HG02571 (cell line): Measurements from ENCODE around the gene ZXDC.

Source experiments
- ATAC-seq: cut with Tn5 transposase; IDR thresholded peaks from one replicate; pipeline ENCODE4 v1.9.1; 2021; ENCODE audit warnings: mild to moderate bottlenecking, moderate library complexity; ENCODE audit not compliant: unreplicated experiment

Gene ZXDC

DNA sequence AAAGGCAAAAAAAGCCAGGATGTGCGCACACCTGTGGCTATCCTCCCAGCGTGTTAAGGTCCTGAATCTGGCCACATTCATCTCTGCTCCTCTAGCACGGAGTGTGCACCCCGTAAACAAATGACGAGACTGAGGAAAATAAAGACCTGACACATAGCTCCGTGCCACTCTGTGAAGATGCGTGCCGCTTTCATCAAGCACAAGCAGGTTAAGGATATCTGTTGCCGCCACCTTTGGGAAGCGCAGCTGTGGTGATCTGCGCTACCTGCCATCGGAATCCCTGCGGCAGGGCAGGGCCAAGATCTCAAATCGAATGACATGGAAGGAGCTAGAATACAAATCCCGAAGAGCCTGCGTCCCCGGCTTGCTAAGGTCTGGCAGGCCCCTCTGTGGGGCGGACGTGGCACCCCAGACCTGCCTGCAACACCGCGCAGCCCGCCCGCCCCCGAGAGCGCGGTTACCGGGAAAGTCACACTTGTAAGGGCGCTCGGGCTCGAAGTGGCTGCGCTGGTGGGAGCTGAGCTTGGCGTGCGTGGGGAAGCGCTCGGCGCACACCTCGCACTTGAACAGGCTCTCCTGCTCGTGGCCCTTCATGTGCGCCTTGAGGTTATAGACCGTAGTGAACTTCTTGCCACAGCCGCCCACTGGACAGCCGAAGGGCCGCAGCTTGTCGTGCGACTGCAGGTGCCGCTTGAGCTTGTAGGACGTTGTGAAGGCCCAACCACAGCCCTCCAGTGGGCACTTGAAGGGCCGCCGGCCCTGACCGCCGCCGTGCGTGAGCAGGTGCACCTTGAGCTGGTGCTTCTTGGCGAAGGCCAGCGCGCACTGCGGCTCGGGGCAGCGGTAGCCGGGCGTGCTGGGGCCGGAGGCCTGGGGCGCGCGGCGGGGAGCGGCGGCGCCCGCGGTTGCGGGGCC, 936 bp downstream of the ZXDC start:
- peak; percentile 16 for ATAC-seq

DNA sequence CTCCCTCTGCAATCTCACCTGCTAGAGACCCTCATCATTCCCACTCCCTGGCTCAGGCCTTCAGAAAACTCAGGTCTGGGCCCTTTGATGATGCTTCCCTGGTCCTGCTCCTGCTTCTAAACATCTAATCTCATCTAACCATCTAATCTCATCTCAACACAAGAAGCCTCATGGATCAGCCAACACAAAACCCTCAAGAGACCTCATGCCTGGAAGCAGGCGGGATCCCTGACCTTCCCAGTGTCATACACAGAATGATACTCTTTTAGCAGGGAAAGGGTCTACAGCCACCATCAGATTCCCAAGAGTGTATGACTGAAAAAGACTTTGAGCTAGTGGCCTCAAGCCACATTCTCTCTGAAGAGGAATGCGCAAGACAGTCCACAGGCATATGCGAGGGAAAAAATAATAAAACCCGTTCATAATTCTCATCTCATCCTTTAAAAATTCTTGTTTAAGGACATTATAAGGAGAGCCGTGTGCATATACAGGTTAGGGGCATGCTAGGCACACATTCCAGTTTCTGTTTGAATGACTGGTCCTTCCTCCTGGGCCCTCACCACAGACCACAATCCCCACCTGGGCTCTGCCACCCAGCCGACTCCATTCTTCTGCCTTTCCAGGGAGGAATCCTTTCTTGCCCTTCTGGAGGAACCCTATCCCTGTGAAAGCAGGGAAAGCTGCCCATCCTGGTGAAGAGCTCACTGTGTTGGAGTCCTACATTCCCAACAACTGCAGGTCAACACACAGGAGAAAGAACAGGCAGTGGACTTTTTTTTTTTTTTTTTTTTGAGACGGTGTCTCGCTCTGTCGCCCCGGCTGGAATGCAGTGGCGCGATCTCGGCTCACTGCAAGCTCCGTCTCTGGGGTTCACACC, 2.2 kb downstream of the ZXDC start:
- ATAC-seq, result no peak

- no peak for ATAC-seq
These were observed 3.2 kb downstream of the ZXDC start for GRCh38 chr3:126472277-126473006.

- no peak for ATAC-seq
These were observed 6.2 kb downstream of the ZXDC start for GRCh38 chr3:126469479-126469878.

DNA sequence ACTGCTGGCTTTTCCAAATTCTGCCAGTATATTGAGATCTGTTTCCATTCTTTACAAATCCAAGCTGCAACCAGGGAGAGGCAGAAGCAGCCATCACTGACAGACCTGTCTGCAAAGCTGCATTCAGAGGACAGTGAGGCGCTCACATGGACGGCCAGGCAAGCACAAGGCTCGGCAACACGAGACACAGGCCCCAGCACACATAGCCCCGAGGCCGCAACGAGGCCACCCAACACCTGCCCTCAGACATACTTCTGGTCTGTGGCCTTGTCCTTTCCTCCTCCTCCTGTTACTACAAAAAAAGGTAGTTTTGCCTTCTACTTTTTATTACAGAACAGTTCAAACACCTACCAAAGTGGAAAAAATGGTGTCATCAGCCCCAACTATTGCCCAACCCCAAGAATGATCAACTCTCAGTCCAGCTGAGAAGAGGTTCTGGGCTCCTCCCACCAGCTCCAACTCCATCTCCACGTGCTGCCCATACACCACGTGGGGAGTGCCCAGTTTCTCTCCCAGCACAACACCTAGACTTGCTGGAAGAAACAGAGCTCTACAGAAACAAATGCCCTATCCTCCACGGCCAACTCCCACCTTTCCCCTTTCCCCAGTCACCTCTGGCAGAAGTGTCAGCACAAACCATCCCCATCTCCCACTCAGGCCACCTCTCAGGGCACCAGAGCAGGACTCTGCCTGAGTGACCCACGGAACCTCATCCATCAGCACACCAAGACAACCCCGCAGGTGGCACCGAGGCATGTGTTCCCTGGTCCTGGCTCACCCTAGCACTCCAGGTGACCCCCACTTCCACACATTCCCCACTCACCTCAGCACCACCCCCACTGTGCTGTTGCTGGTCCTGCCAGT, 7.4 kb downstream of the ZXDC start:
- ATAC-seq, result no peak

DNA sequence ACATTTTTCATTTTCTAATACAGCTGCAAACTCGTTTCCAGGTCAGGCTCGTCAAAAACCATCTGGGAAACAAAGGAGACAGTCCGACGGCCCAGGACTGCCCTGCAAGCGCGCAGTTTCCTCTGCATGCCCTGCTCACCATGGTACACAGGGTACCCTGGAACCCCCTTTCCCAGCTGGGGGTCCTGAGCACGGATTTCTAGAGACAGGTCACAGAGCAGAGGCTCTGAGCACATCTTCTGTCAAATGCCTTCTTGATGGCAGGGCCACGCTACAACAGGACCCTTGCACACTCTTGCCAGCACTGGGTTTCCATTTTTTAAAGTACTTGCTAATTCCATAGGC, 8.1 kb downstream of the ZXDC start:
- ATAC-seq, result no peak

DNA sequence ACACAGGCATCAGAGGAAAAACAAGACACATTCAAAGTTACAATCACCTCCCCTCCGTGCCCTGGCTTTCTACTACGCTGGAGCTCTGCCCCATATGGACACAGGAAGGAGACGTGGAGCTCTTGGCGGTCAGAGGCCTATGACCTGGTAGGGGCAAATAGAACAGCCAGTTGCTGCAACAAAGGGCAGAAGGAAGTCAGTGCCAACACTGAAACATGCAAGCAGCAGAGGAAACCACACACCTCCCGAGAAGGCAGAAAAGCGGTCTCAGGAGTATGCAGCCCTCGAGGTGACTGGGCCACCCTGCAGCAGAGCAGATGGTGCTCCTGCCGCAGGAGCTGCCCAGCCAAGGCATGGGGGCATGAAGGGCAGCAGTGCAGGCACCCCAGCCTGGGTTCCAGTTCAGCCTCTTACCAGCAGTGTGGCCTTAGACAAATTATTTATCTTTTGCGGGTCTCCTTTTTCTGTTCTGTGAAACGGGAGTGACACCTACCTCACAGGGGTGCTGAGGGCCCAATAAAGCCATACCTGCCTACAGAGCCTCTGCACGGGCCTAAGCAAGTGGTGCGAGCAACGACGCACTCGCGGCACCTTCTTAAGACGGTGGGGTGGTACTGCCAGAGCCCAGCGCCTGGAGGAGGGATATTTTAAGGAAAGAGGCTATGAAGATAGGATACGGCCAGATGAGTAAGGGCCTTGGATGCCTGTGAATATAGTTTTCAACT, 8.6 kb downstream of the ZXDC start:
- ATAC-seq, result no peak

- no peak for ATAC-seq
These were observed 9.7 kb downstream of the ZXDC start for GRCh38 chr3:126465928-126466544.

- no peak for ATAC-seq
These were observed 10.7 kb downstream of the ZXDC start for GRCh38 chr3:126464997-126465396.

- no peak for ATAC-seq
These were observed 11.2 kb downstream of the ZXDC start for GRCh38 chr3:126464494-126464893.

DNA sequence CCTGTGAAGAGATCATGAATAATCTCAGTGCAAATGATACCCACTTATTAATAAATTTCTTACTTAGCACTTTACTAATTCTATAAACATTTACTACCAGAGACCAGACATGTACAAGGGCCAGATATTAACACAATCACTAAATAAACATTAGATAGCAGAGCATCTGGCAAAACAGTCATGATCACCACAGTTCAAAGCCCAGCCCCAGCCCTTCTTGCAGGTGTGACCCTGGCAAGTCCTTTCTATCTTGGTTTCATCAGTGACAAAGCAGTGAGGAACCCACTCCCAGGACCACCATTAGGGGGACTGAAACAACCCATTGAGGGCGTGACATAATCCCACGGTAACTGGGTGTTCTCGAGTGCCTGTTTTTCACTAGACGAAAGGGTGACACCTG, 11.6 kb downstream of the ZXDC start:
- ATAC-seq, result no peak

DNA sequence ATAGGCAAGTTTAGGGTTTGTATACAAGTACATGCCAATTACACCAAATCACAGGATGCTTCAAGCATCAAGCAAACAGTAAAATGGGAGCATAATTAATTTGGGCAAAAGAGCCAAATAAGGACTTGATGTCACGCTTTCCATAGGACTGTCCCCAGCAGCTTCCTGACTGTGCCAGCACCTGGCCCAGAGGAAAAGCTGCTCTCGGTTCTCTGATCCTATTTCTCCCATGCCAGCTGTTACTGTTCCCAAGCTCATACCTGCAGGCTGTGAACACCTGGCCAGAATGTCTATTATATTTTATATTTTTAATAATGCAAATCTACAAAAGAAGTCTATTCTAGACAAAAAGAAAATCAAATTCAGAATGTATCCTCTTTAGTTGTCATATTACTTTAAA, 12.2 kb downstream of the ZXDC start:
- no peak for ATAC-seq

DNA sequence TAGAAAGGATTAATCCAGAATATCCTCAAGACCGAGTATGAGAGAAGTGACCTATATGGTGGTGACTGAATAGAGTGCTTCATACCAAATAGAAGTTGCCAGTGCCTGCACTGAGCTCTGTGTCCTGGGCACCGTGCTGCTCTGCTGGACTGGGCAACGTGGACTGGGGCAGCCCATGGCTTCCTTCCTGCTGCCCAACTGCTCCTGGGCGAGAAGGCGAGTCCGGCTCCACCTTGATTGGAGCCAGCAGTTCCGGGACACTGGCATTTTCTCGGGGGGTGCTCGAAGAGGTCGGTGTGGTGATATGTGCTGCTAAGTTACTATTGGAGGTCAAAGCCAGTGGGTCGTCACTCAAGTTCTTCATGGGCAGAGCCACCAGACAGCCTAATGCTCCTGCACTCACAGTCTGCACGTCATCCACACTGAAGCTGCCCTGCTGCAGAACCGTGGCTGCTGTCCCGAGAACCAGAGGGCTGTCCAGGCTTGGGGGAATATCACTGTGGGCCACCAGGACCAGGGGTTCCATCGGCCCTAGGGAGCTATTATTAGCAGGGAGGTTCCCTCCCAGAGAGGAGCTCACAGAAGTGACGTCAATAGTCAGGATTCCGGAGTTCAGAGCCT, 14.1 kb downstream of the ZXDC start:
- no peak for ATAC-seq

DNA sequence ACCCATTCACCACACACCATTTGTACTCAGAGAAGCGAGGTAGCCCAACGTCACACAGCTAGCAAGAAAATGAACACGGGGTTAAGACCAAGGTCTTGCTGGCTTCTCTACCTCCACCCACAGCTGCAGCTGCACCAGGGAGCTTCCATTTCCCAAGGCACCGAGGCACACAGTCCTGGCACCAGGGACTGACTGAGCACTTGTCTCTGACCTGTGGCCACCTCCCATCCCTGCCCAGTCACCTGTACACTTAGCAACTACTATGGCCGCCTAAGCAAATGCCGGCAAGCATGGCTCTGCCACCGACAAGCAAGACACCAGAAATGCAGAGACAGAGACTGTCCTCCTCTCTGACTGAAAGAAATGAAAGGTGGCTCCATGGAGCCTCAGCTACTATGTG, 15.3 kb downstream of the ZXDC start:
- no peak for ATAC-seq

- no peak for ATAC-seq
These were observed 15.9 kb downstream of the ZXDC start for GRCh38 chr3:126459763-126460127.

- no peak for ATAC-seq
These were observed 16.5 kb downstream of the ZXDC start for GRCh38 chr3:126459111-126459762.

GRCh38 chr3:126456766-126457388, 18.8 kb downstream of the ZXDC start:
- no peak for ATAC-seq

GRCh38 chr3:126456211-126456610, 19.5 kb downstream of the ZXDC start:
- ATAC-seq, result no peak
